Neural progenitor cell (in vitro differentiated cells): ENCODE data around the gene PNMA6E.

ENCODE experiments used
- EZH2 ChIP-seq: fragments of 200-600 bp; sonication (generic); IDR thresholded peaks from 2 replicates; pipeline ENCODE4 v1.6.1; 2017; ENCODE audit warnings: antibody characterized with exemption, mild to moderate bottlenecking, moderate library complexity
- TF ChIP-seq, protein P1 (sequence below): fragments of 200-600 bp; sonication (generic); IDR thresholded peaks from 2 replicates; pipeline ENCODE4 v1.5.1; 2017; ENCODE audit warnings: antibody characterized with exemption, mild to moderate bottlenecking

DNA sequence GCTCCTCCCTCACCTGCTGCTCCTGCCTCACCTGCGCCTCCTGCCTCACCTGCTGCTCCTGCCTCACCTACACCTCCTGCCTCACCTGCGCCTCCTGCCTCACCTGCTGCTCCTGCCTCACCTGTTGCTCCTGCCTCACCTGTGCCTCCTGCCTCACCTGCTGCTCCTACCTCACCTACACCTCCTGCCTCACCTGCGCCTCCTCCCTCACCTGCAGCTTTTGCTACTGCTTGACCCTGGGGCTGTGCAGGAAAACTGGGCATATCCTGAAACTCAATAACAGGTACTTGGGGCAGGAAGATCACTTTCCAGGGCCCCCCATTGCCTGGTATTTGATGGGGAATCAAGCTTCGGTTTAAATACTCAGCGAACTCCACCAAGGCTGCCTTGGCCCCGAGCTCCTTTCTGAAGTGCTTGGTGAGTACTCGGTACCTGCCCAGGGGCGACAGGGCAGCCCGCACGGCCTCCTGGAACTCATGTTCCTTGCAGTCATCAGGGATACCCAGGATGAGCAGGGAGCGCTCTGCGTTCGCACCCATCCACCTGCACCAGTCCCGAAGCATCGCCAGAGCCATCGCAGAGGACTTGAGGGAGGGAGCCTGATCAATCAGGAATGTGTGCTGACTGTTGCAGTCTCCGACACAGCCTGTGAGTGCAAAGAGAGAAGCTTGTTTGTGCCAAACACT, 2.7 kb downstream of the PNMA6E start:
- no peak for TF ChIP-seq EZH2
- TF ChIP-seq, protein P1, sequence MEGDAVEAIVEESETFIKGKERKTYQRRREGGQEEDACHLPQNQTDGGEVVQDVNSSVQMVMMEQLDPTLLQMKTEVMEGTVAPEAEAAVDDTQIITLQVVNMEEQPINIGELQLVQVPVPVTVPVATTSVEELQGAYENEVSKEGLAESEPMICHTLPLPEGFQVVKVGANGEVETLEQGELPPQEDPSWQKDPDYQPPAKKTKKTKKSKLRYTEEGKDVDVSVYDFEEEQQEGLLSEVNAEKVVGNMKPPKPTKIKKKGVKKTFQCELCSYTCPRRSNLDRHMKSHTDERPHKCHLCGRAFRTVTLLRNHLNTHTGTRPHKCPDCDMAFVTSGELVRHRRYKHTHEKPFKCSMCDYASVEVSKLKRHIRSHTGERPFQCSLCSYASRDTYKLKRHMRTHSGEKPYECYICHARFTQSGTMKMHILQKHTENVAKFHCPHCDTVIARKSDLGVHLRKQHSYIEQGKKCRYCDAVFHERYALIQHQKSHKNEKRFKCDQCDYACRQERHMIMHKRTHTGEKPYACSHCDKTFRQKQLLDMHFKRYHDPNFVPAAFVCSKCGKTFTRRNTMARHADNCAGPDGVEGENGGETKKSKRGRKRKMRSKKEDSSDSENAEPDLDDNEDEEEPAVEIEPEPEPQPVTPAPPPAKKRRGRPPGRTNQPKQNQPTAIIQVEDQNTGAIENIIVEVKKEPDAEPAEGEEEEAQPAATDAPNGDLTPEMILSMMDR, result no peak
